ENCODE data around the gene PRR16. TPM values are rescaled to one million over a fixed set of nuclear protein-coding genes. Genes with fewer than 3 reads are reported as not detected.
A peak's percentile ranks its signal among the peaks of the same experiment; 100 is the strongest.
"Not testable (repeated sequence)": the region's sequence is repeated elsewhere in the genome, so short reads cannot be mapped to it uniquely, and the experiment has no call there.

Gene PRR16
- total and polyA plus RNA-seq, 4 donors: 6.5 to 26.8 (median 12.4) TPM

DNA sequence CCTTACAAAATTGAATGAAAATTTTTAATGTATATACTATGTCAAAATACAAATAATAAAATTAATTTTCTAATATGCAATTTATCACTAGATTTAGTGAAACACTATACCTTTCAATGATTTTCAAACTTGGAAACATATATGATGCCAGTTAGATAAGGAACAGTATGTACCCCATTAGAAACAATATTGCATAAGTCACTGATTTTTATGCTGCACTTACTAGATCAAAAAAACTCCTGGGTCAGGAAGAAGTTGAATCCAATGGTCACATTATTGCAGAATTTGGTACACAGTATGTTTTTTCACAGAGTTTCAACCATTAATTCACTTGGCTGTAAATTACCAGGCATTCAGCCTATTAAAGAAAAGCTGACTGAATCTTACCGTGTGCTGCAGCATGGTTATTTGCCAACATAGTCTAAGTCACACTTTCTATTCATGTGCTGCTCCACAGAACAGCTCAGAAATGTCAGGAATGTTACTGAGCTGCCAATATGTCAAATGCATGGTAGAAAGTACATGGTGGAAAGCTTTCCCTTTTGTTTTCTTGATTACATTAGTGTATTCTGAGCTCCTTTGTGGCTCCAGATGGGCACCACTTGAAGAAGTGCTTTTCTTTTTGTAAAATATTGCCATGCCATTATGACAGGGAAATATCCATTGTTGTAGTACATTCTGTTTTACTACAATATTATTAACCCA lies 9.9 kb upstream of the PRR16 start:
- whole genome bisulfite sequencing, 2 donors: 1 to 3% methylated on average over 1 of the region's 1 CpG
- Histone ChIP-seq H3K27ac (ENCODE audit: low read depth in 1 of 2, low read length in 2 of 2) (peak overlapping the region in 1 of 2 donors; percentile 9), H3K9me3 (ENCODE audit: control insufficient read depth, low read length) (no peaks in the 10 kb centered on the region), H3K27me3 (ENCODE audit: control insufficient read depth in 1 of 2, insufficient read depth in 2 of 2, low read length in 1 of 2) (no peaks in the 10 kb centered on the region), H3K36me3 (ENCODE audit: control insufficient read depth in 1 of 2, insufficient read depth in 2 of 2, low read length in 1 of 2) (no peaks in the 10 kb centered on the region), H3K4me1 (ENCODE audit: control insufficient read depth in 1 of 2, insufficient read depth in 2 of 2, low read length in 2 of 2) (no peaks in the 10 kb centered on the region), H3K4me3 (ENCODE audit: low read length in 2 of 2) (no peak overlapping the region)
- intact Hi-C loops (cut with DNase I): loop anchor here (10.0 kb wide), 3 partner anchors 299 to 509 kb away; no protein-coding TSS in a partner anchor
- no peak for DNase-seq
- ATAC-seq (ENCODE audit: low FRiP score): peak; percentile 53

GRCh38 chr5:120456006-120456405 lies 8.1 kb upstream of the PRR16 start:
- DNase-seq: no peak
- Histone ChIP-seq H3K36me3 (ENCODE audit: control insufficient read depth in 1 of 2, insufficient read depth in 2 of 2, low read length in 1 of 2) (no peaks in the 10 kb centered on the region), H3K9me3 (ENCODE audit: control insufficient read depth, low read length) (no peaks in the 10 kb centered on the region), H3K27ac (ENCODE audit: low read depth in 1 of 2, low read length in 2 of 2) (no peak overlapping the region), H3K27me3 (ENCODE audit: control insufficient read depth in 1 of 2, insufficient read depth in 2 of 2, low read length in 1 of 2) (no peaks in the 10 kb centered on the region), H3K4me3 (ENCODE audit: low read length in 2 of 2) (no peak overlapping the region), H3K4me1 (ENCODE audit: control insufficient read depth in 1 of 2, insufficient read depth in 2 of 2, low read length in 2 of 2) (no peaks in the 10 kb centered on the region)
- intact Hi-C loops (cut with DNase I): loop anchor here (5.0 to 10.0 kb wide), 7 partner anchors 69 to 514 kb away; no protein-coding TSS in a partner anchor
- 69 to 74% methylated on average over 3 of the region's 3 CpGs for WGBS, 2 donors
- ATAC-seq (ENCODE audit: low FRiP score): no peak

GRCh38 chr5:120457839-120458507 lies 6.1 kb upstream of the PRR16 start:
- intact Hi-C loops (cut with DNase I): loop anchor here (5.0 to 10.0 kb wide), 7 partner anchors 71 to 516 kb away; no protein-coding TSS in a partner anchor
- Histone ChIP-seq H3K36me3 (ENCODE audit: control insufficient read depth in 1 of 2, insufficient read depth in 2 of 2, low read length in 1 of 2) (no peaks in the 10 kb centered on the region), H3K9me3 (ENCODE audit: control insufficient read depth, low read length) (no peaks in the 10 kb centered on the region), H3K4me1 (ENCODE audit: control insufficient read depth in 1 of 2, insufficient read depth in 2 of 2, low read length in 2 of 2) (no peaks in the 10 kb centered on the region), H3K4me3 (ENCODE audit: low read length in 2 of 2) (no peak overlapping the region), H3K27me3 (ENCODE audit: control insufficient read depth in 1 of 2, insufficient read depth in 2 of 2, low read length in 1 of 2) (no peaks in the 10 kb centered on the region), H3K27ac (ENCODE audit: low read depth in 1 of 2, low read length in 2 of 2) (peak overlapping the region in 1 of 2 donors; percentile 32)
- DNase-seq (peak; percentile 88 to 92), ATAC-seq (ENCODE audit: low FRiP score) (peak; percentile 71)
- WGBS, 2 donors: 52 to 61% methylated on average over 20 of the region's 20 CpGs

GRCh38 chr5:120458508-120458847 lies 5.6 kb upstream of the PRR16 start:
- H3K4me1 ChIP-seq (ENCODE audit: control insufficient read depth in 1 of 2, insufficient read depth in 2 of 2, low read length in 2 of 2); H3K4me3 ChIP-seq (ENCODE audit: low read length in 2 of 2); H3K27ac ChIP-seq (ENCODE audit: low read depth in 1 of 2, low read length in 2 of 2); H3K9me3 ChIP-seq (ENCODE audit: control insufficient read depth, low read length); DNase-seq; ATAC-seq (ENCODE audit: low FRiP score); H3K36me3 ChIP-seq (ENCODE audit: control insufficient read depth in 1 of 2, insufficient read depth in 2 of 2, low read length in 1 of 2); H3K27me3 ChIP-seq (ENCODE audit: control insufficient read depth in 1 of 2, insufficient read depth in 2 of 2, low read length in 1 of 2): not testable (repeated sequence)
- 48 to 52% methylated on average over 2 of the region's 2 CpGs for WGBS, 2 donors
- intact Hi-C loops (cut with DNase I): loop anchor here (5.0 to 10.0 kb wide), 7 partner anchors 71 to 516 kb away; no protein-coding TSS in a partner anchor

GRCh38 chr5:120461251-120461650 lies 2.8 kb upstream of the PRR16 start:
- DNase-seq (no peak), ATAC-seq (ENCODE audit: low FRiP score) (no peak)
- Histone ChIP-seq H3K9me3 (ENCODE audit: control insufficient read depth, low read length) (no peaks in the 10 kb centered on the region), H3K4me3 (ENCODE audit: low read length in 2 of 2) (no peak overlapping the region), H3K27me3 (ENCODE audit: control insufficient read depth in 1 of 2, insufficient read depth in 2 of 2, low read length in 1 of 2) (no peaks in the 10 kb centered on the region), H3K36me3 (ENCODE audit: control insufficient read depth in 1 of 2, insufficient read depth in 2 of 2, low read length in 1 of 2) (no peaks in the 10 kb centered on the region), H3K4me1 (ENCODE audit: control insufficient read depth in 1 of 2, insufficient read depth in 2 of 2, low read length in 2 of 2) (no peaks in the 10 kb centered on the region), H3K27ac (ENCODE audit: low read depth in 1 of 2, low read length in 2 of 2) (no peak overlapping the region)
- WGBS, 2 donors: 93 to 94% methylated on average over 2 of the region's 2 CpGs
- intact Hi-C loops (cut with DNase I): loop anchor here (5.0 to 10.0 kb wide), 3 partner anchors 154 to 996 kb away; no protein-coding TSS in a partner anchor

DNA sequence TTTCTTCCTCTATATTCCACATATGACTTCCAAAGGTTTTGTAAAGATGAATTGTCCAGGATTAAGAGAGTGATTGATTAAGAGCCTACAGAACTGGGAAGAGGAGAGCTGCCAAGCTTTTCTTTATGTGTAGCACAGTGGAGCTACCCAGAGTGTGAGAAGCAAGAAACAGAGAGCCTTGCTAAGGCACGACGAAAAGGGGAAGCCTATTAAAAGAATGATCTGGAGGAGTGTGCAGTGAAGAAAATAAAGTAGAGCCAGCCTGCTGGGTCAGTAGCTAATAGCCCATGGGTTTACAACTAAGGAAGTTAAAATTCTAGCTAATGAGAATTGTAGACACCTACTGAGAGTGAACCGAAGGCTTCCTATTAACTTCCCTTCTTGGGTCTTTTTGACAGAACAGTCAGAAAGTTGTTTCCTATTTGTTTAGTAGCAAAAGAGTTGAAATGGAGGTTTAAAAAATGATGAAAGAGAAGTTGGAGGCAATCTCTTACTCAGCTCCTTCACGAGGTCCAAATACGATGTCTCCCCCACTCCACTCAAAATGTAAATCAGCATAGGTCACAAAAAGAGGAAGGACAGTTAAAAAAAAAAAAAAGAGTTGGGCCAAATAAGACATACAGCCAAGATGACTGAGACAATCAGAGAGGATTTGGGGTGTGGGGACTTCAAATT lies 957 bp upstream of the PRR16 start:
- Histone ChIP-seq H3K27me3 (ENCODE audit: control insufficient read depth in 1 of 2, insufficient read depth in 2 of 2, low read length in 1 of 2) (no peaks in the 10 kb centered on the region), H3K4me3 (ENCODE audit: low read length in 2 of 2) (peak overlapping the region; percentile 78 to 88), H3K36me3 (ENCODE audit: control insufficient read depth in 1 of 2, insufficient read depth in 2 of 2, low read length in 1 of 2) (no peaks in the 10 kb centered on the region), H3K9me3 (ENCODE audit: control insufficient read depth, low read length) (no peaks in the 10 kb centered on the region), H3K4me1 (ENCODE audit: control insufficient read depth in 1 of 2, insufficient read depth in 2 of 2, low read length in 2 of 2) (no peaks in the 10 kb centered on the region), H3K27ac (ENCODE audit: low read depth in 1 of 2, low read length in 2 of 2) (no peak overlapping the region)
- WGBS, 2 donors: 29 to 34% methylated on average over 5 of the region's 5 CpGs
- DNase-seq (no peak), ATAC-seq (ENCODE audit: low FRiP score) (no peak)
- intact Hi-C loops (cut with DNase I): loop anchor here (5.0 to 10.0 kb wide), 3 partner anchors 156 to 998 kb away; no protein-coding TSS in a partner anchor

- DNase-seq: peak; percentile 74 to 79
- peak; percentile 74 for ATAC-seq (ENCODE audit: low FRiP score)
- 0% methylated on average over 32 to 33 of the region's 33 CpGs for WGBS, 2 donors
- Histone ChIP-seq H3K4me1 (ENCODE audit: control insufficient read depth in 1 of 2, insufficient read depth in 2 of 2, low read length in 2 of 2) (peaks cover 0 to 1% of the 10 kb centered on the region in 2 donors), H3K4me3 (ENCODE audit: low read length in 2 of 2) (peak overlapping the region; percentile 78 to 88), H3K9me3 (ENCODE audit: control insufficient read depth, low read length) (no peaks in the 10 kb centered on the region), H3K27me3 (ENCODE audit: control insufficient read depth in 1 of 2, insufficient read depth in 2 of 2, low read length in 1 of 2) (no peaks in the 10 kb centered on the region), H3K27ac (ENCODE audit: low read depth in 1 of 2, low read length in 2 of 2) (peak overlapping the region; percentile 0 to 84), H3K36me3 (ENCODE audit: control insufficient read depth in 1 of 2, insufficient read depth in 2 of 2, low read length in 1 of 2) (no peaks in the 10 kb centered on the region)
- intact Hi-C loops (cut with DNase I): loop anchor here (5.0 to 10.0 kb wide), 3 partner anchors 158 to 1000 kb away; no protein-coding TSS in a partner anchor
Observed at GRCh38 chr5:120464627-120465435, 731 bp downstream of the PRR16 start.

- peak overlapping the region; percentile 78 to 88 for H3K4me3 ChIP-seq (ENCODE audit: low read length in 2 of 2)
- H3K27me3 ChIP-seq (ENCODE audit: control insufficient read depth in 1 of 2, insufficient read depth in 2 of 2, low read length in 1 of 2): no peaks in the 10 kb centered on the region
- intact Hi-C loops (cut with DNase I): loop anchor here (10.0 kb wide), 2 partner anchors 991 to 1001 kb away; no protein-coding TSS in a partner anchor
- DNase-seq (peak; percentile 71 to 83), ATAC-seq (ENCODE audit: low FRiP score) (peak; percentile 69)
- H3K9me3 ChIP-seq (ENCODE audit: control insufficient read depth, low read length): no peaks in the 10 kb centered on the region
- peak overlapping the region; percentile 0 to 84 for H3K27ac ChIP-seq (ENCODE audit: low read depth in 1 of 2, low read length in 2 of 2)
- no peaks in the 10 kb centered on the region for H3K36me3 ChIP-seq (ENCODE audit: control insufficient read depth in 1 of 2, insufficient read depth in 2 of 2, low read length in 1 of 2)
- 1% methylated on average over 33 of the region's 33 CpGs for WGBS, 2 donors
- peaks cover 0 to 1% of the 10 kb centered on the region in 2 donors for H3K4me1 ChIP-seq (ENCODE audit: control insufficient read depth in 1 of 2, insufficient read depth in 2 of 2, low read length in 2 of 2)
Observed at GRCh38 chr5:120465436-120465961, 1.4 kb downstream of the PRR16 start.
